K562 (cell line): Measurements from ENCODE around the gene NFIB.

Experiments
- CHD1 ChIP-seq: fragments of 200-600 bp; sonication (generic); IDR thresholded peaks from one replicate; pipeline ENCODE4 v1.6.1; 2012; ENCODE audit warnings: mild to moderate bottlenecking, moderate library complexity, low read length, inconsistent platforms
- FOXJ3 ChIP-seq: sonication (generic); formaldehyde crosslinking; IDR thresholded peaks from 2 replicates; pipeline ENCODE4 v1.4.0; 2020; ENCODE audit warnings: mild to moderate bottlenecking, missing genetic modification reagents
- POLR2A ChIP-seq: fragments of 450-650 bp; conservative IDR thresholded peaks from 2 replicates; pipeline ENCODE4 v1.6.1; 2016
- SFPQ ChIP-seq: fragments of 200-400 bp; formaldehyde crosslinking; IDR thresholded peaks from 2 replicates; pipeline ENCODE4 v1.6.1; 2017; ENCODE audit warnings: mild to moderate bottlenecking, low read depth, low read length, moderate library complexity
- YY1 ChIP-seq, 3 experiments: IDR thresholded peaks; 2 replicates each; pipeline ENCODE4 v1.6.1; 2011; ENCODE audit warnings: low read length in 2 of 3, mild to moderate bottlenecking in 2 of 3, moderate library complexity in 2 of 3, borderline replicate concordance in 1 of 3, control low read depth in 1 of 3, low read depth in 1 of 3; ENCODE audit not compliant: insufficient read depth in 3 of 3, insufficient replicate concordance in 2 of 3, control insufficient read depth in 1 of 3, insufficient read length in 1 of 3; ENCODE audit errors: extremely low read depth in 1 of 3
- ZNF263 ChIP-seq: sonication (generic); formaldehyde crosslinking; IDR thresholded peaks from 2 replicates; pipeline ENCODE4 v1.8.0; 2022; ENCODE audit warnings: mild to moderate bottlenecking, missing genetic modification reagents, borderline replicate concordance
- TF ChIP-seq, protein P1 (sequence below), 3 experiments: IDR thresholded peaks in 2 of 3; conservative IDR thresholded peaks in 1 of 3; 2 replicates each; pipeline ENCODE4 v1.5.1; 2011 to 2012; ENCODE audit warnings: low read length in 3 of 3, mild to moderate bottlenecking in 3 of 3, control low read depth in 2 of 3, improper control_type of control experiment in 1 of 3, inconsistent platforms in 1 of 3, low read depth in 1 of 3, mixed read lengths in 1 of 3, moderate library complexity in 1 of 3; ENCODE audit not compliant: insufficient read depth in 2 of 3

- TF ChIP-seq, protein P1, sequence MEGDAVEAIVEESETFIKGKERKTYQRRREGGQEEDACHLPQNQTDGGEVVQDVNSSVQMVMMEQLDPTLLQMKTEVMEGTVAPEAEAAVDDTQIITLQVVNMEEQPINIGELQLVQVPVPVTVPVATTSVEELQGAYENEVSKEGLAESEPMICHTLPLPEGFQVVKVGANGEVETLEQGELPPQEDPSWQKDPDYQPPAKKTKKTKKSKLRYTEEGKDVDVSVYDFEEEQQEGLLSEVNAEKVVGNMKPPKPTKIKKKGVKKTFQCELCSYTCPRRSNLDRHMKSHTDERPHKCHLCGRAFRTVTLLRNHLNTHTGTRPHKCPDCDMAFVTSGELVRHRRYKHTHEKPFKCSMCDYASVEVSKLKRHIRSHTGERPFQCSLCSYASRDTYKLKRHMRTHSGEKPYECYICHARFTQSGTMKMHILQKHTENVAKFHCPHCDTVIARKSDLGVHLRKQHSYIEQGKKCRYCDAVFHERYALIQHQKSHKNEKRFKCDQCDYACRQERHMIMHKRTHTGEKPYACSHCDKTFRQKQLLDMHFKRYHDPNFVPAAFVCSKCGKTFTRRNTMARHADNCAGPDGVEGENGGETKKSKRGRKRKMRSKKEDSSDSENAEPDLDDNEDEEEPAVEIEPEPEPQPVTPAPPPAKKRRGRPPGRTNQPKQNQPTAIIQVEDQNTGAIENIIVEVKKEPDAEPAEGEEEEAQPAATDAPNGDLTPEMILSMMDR (IDR thresholded peaks at IDR 0.05 in 2 of 3, conservative IDR thresholded peaks at IDR 0.05 in 1 of 3; ENCODE audit: insufficient read depth in 2 of 3, low read depth in 1 of 3, low read length in 3 of 3) = no peak
- TF ChIP-seq POLR2A (no peak), SFPQ (no peak), CHD1 (no peak), YY1 (IDR thresholded peaks at IDR 0.05; ENCODE audit: borderline replicate concordance in 1 of 3, control insufficient read depth in 1 of 3, extremely low read depth in 1 of 3, insufficient read depth in 3 of 3, insufficient read length in 1 of 3, insufficient replicate concordance in 2 of 3, low read depth in 1 of 3, low read length in 2 of 3) (no peak), FOXJ3 (no peak), ZNF263 (CRISPR knock-in tag) (no peak)
Observed at GRCh38 chr9:14362175-14362574, 48.2 kb upstream of the NFIB start.
